Body of pancreas (tissue), 4 donors: Measurements from ENCODE around the gene OR6B2. TPM values are rescaled to one million over a fixed set of nuclear protein-coding genes. Genes with fewer than 3 reads are reported as not detected.

Source experiments
- ATAC-seq: fragments of 150-250 bp; one replicate; pipeline ENCODE4 v1.9.1; 2016
- DNase-seq, 4 donors: peaks; one replicate each; pipeline ENCODE4 v3.0.0-alpha.2; 2019
- H3K27ac ChIP-seq, 4 donors: fragments of 200-600 bp; sonication (generic); 1 replicate in 3 of 4; 2 replicates in 1 of 4; pipeline versions ENCODE4 v1.5.1 to v1.6.1; 2016 to 2019; ENCODE audit warnings: mild to moderate bottlenecking in 1 of 4, mixed read lengths in 1 of 4, moderate library complexity in 1 of 4
- H3K27me3 ChIP-seq, 2 donors: fragments of 200-600 bp; sonication (generic); one replicate each; pipeline ENCODE4 v1.6.0; 2016; ENCODE audit warnings: mild to moderate bottlenecking in 1 of 2
- H3K36me3 ChIP-seq, 2 donors: fragments of 200-600 bp; sonication (generic); replicated peaks in 1 of 2; 2 replicates each; pipeline ENCODE4 v1.5.1; 2016; ENCODE audit warnings: low read depth in 2 of 2; ENCODE audit not compliant: insufficient read depth in 1 of 2
- H3K4me1 ChIP-seq: fragments of 200-600 bp; sonication (generic); one replicate; pipeline ENCODE4 v1.6.0; 2016
- H3K4me3 ChIP-seq, 2 donors: fragments of 200-600 bp; sonication (generic); 1 replicate in 1 of 2; 2 replicates in 1 of 2; pipeline ENCODE4 v1.5.1; 2016 to 2019
- H3K9me3 ChIP-seq, 3 donors: fragments of 200-600 bp; sonication (generic); 1 replicate in 2 of 3; 2 replicates in 1 of 3; pipeline ENCODE4 v1.5.1; 2016
- POLR2A ChIP-seq, 3 donors: fragments of 450-650 bp; IDR thresholded peaks; one replicate each; pipeline ENCODE4 v1.6.1; 2016; ENCODE audit warnings: antibody characterized with exemption in 3 of 3, mild to moderate bottlenecking in 2 of 3
- WGBS, 2 donors: methylation state at CpG; one replicate each; pipeline ENCODE4 v1.1.5; 2017; 5-methylcytosine and 5-hydroxymethylcytosine counted together
- intact Hi-C: fragments of 100-400 bp; cut with DNase I; formaldehyde crosslinking; loops from one replicate; pipeline ENCODE4 v1.15.1; 2023
- total RNA-seq, 2 donors: library from RNA; depleted of rRNA; stranded (reverse); fragments of >200 nt; gene quantifications; one replicate each; pipeline ENCODE4 v1.1.0, GENCODE V29; 2016
- TF ChIP-seq, protein P1 (sequence below), 7 experiments: fragments of 450-650 bp in 4 of 7; fragments of 200-600 bp in 3 of 7; sonication (generic) in 3 of 7; IDR thresholded peaks; one replicate each; pipeline ENCODE4 v1.5.1; 2016 to 2019; ENCODE audit warnings: antibody characterized with exemption in 7 of 7

OR6B2 gene
- total RNA-seq, 2 donors from 2014 or later: not detected

DNA sequence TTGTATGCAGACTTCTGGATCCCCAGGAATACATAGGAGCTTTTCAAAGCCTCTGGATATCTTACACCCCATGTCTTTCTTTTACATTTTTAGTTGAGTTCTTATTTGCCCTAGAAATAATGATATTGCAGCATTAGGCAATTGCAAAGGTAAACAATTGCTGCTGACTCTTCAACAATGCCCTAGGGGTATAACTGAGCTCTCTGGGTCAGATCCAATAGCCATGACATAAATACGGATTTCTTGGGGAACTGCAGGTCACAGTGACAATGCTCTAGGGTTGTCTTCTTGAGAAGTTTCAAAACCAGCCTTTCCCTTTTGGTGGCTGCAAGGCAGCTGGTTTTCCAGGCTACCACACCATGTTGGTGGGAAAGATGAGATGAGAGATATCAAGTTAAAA, 39.6 kb upstream of the OR6B2 start:
- Histone ChIP-seq H3K27me3 (no peaks in the 10 kb centered on the region), H3K4me3 (no peak overlapping the region), H3K27ac (no peak overlapping the region), H3K4me1 (no peaks in the 10 kb centered on the region), H3K36me3 (no peaks in the 10 kb centered on the region), H3K9me3 (no peaks in the 10 kb centered on the region)
- TF ChIP-seq POLR2A (IDR thresholded peaks at IDR 0.05): no peak
- TF ChIP-seq, protein P1, sequence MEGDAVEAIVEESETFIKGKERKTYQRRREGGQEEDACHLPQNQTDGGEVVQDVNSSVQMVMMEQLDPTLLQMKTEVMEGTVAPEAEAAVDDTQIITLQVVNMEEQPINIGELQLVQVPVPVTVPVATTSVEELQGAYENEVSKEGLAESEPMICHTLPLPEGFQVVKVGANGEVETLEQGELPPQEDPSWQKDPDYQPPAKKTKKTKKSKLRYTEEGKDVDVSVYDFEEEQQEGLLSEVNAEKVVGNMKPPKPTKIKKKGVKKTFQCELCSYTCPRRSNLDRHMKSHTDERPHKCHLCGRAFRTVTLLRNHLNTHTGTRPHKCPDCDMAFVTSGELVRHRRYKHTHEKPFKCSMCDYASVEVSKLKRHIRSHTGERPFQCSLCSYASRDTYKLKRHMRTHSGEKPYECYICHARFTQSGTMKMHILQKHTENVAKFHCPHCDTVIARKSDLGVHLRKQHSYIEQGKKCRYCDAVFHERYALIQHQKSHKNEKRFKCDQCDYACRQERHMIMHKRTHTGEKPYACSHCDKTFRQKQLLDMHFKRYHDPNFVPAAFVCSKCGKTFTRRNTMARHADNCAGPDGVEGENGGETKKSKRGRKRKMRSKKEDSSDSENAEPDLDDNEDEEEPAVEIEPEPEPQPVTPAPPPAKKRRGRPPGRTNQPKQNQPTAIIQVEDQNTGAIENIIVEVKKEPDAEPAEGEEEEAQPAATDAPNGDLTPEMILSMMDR (IDR thresholded peaks at IDR 0.05): no peak
- no peak for DNase-seq
- 50 to 73% methylated on average over 1 of the region's 1 CpG for WGBS, 2 donors
- intact Hi-C loops: no loop called here
- no peak for ATAC-seq

DNA sequence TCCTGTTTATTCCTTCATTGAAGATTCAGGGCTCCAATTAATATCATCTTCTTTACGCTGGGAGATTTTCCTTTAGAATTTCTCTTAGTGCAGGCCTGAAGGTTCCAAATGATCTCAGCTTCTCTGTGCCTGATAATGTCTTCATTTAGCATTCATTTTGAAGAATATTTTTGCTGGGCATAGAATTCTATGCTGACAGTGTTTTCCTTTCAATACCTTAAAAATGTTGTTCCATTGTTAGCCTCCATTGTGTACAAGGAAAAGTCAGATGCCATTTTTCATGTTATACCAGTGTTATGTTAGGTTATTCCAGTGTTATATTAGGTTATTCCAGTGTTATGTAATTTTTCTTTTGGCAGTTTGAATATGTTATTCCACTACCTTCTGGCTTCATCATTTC, 38.0 kb upstream of the OR6B2 start:
- intact Hi-C loops: no loop called here
- Histone ChIP-seq H3K4me3 (no peak overlapping the region), H3K4me1 (no peaks in the 10 kb centered on the region), H3K27ac (no peak overlapping the region), H3K27me3 (no peaks in the 10 kb centered on the region), H3K9me3 (no peaks in the 10 kb centered on the region), H3K36me3 (no peaks in the 10 kb centered on the region)
- TF ChIP-seq, protein P1 (IDR thresholded peaks at IDR 0.05): no peak
- no peak for TF ChIP-seq POLR2A (IDR thresholded peaks at IDR 0.05)
- 92 to 93% methylated on average over 1 of the region's 1 CpG for WGBS, 2 donors
- ATAC-seq (no peak), DNase-seq (no peak)

DNA sequence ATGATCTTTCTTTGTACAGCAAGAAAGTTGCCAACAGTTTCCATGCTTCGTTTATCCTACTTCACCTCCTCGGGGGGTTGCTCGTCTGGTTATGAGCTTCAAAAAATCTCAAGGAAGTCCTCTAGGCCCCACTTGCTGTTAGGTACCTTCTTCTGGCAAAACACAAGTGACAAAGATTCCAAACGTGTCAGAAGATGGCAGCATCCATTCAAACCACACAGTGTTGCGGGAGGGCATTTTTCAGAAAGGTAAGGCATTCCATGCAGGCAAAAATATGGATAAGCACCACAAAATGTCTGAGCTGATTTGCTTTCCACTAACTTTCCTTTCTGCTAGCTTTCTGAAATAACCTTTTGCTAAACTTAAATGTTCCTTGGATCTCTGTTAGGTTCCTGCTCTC, 36.3 kb upstream of the OR6B2 start:
- no peaks in the 10 kb centered on the region for H3K9me3 ChIP-seq
- 41% methylated on average over 5 of the region's 5 CpGs for WGBS, 2 donors
- TF ChIP-seq POLR2A (IDR thresholded peaks at IDR 0.05): no peak
- TF ChIP-seq, protein P1 (IDR thresholded peaks at IDR 0.05): no peak
- ATAC-seq (no peak), DNase-seq (no peak)
- H3K27ac ChIP-seq: no peak overlapping the region
- H3K4me3 ChIP-seq: no peak overlapping the region
- no peaks in the 10 kb centered on the region for H3K36me3 ChIP-seq
- intact Hi-C loops: no loop called here
- no peaks in the 10 kb centered on the region for H3K27me3 ChIP-seq
- H3K4me1 ChIP-seq: no peaks in the 10 kb centered on the region

DNA sequence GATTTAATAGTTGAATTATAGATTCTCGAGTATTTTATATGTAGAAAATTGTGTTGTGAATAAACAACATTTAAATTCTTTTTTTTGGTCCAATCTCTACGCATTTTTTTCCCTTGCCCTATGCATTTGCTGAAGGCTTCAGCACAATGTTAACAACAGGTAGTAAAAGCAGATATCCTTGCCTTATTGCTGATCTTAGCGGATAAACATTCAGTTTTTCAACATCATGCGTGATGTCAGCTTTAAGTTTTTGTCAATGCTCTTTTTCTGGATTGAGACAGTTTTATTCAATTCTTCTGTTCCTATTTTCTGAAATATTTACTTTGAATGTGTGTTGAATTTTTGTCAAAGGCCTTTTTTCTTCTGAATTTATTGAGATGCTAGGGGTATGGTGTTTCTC, 34.7 kb upstream of the OR6B2 start:
- Histone ChIP-seq H3K27me3 (no peaks in the 10 kb centered on the region), H3K4me3 (no peak overlapping the region), H3K9me3 (no peaks in the 10 kb centered on the region), H3K36me3 (no peaks in the 10 kb centered on the region), H3K4me1 (no peaks in the 10 kb centered on the region), H3K27ac (no peak overlapping the region)
- no peak for DNase-seq
- no peak for ATAC-seq
- TF ChIP-seq, protein P1 (IDR thresholded peaks at IDR 0.05): no peak
- no peak for TF ChIP-seq POLR2A (IDR thresholded peaks at IDR 0.05)
- 74 to 76% methylated on average over 4 of the region's 4 CpGs for WGBS, 2 donors
- intact Hi-C loops: no loop called here

DNA sequence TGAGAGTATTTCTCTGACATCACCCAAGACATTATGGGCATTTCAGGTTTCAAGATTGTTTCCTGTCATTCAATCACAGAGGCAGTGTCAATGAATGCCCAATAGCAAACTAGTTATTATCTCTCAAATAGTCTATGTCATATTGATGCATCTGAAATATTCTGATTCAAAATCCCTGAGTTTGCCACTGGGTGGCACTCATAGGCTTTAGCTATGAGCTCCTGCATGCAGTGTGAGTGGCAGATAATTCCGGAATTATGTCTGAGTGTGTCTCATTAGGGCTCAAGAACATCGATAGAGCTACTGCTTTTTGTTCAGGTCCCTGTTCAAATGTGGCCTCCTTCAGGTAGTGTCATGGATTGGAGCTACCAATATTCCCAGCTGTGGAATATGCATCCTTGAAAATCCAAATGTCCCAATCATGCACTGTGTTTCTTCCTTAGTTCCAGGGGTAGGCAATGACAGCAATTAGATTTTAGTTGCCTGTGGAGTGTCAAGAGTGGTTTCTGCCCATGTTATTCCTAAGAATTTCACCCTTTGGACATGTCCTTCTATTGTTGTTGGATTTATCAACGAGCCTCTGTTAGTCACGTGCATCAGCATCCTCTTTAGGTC, 30.9 kb upstream of the OR6B2 start:
- ATAC-seq: no peak
- no peak for TF ChIP-seq POLR2A (IDR thresholded peaks at IDR 0.05)
- TF ChIP-seq, protein P1 (IDR thresholded peaks at IDR 0.05): peak; percentile 21 to 72 (median 62)
- no peaks in the 10 kb centered on the region for H3K27me3 ChIP-seq
- H3K36me3 ChIP-seq: no peaks in the 10 kb centered on the region
- H3K4me1 ChIP-seq: no peaks in the 10 kb centered on the region
- DNase-seq: peak; percentile 37 to 56 (median 46)
- no peak overlapping the region for H3K4me3 ChIP-seq
- WGBS, 2 donors: 37 to 42% methylated on average over 4 of the region's 4 CpGs
- H3K27ac ChIP-seq: no peak overlapping the region
- H3K9me3 ChIP-seq: no peaks in the 10 kb centered on the region
- intact Hi-C loops: no loop called here
